Hepatocyte (in vitro differentiated cells): Measurements from ENCODE around the gene INO80D. TPM values are rescaled to one million over a fixed set of nuclear protein-coding genes. Genes with fewer than 3 reads are reported as not detected.
"Not testable (repeated sequence)": the region's sequence is repeated elsewhere in the genome, so short reads cannot be mapped to it uniquely, and the experiment has no call there.

ENCODE experiments used
- DNase-seq: peaks from one replicate; pipeline ENCODE4 v3.0.0-alpha.2; 2016; ENCODE audit warnings: low spot score
- H2AFZ ChIP-seq: fragments of 200-600 bp; sonication (generic); 2 replicates; pipeline ENCODE4 v1.6.0; 2016; ENCODE audit warnings: antibody characterized with exemption, mild to moderate bottlenecking
- H3K27ac ChIP-seq: fragments of 200-600 bp; sonication (generic); 2 replicates; pipeline ENCODE4 v1.5.1; 2016; ENCODE audit warnings: mild to moderate bottlenecking
- H3K27me3 ChIP-seq: fragments of 200-600 bp; sonication (generic); 2 replicates; pipeline ENCODE4 v1.6.1; 2016
- H3K36me3 ChIP-seq: fragments of 200-600 bp; sonication (generic); replicated peaks from 2 replicates; pipeline ENCODE4 v1.5.1; 2016; ENCODE audit warnings: low read depth; ENCODE audit not compliant: insufficient read depth
- H3K4me1 ChIP-seq: fragments of 200-600 bp; sonication (generic); 2 replicates; pipeline ENCODE4 v1.5.1; 2016; ENCODE audit warnings: mild to moderate bottlenecking, moderate library complexity; ENCODE audit not compliant: insufficient read depth
- H3K4me2 ChIP-seq: fragments of 200-600 bp; sonication (generic); 2 replicates; pipeline ENCODE4 v1.6.0; 2016
- H3K4me3 ChIP-seq: fragments of 200-600 bp; sonication (generic); 2 replicates; pipeline ENCODE4 v1.5.1; 2016; ENCODE audit warnings: mild to moderate bottlenecking
- H3K79me2 ChIP-seq: fragments of 200-600 bp; sonication (generic); 2 replicates; pipeline ENCODE4 v1.6.0; 2017; ENCODE audit warnings: mild to moderate bottlenecking
- H3K9me2 ChIP-seq: fragments of 200-600 bp; sonication (generic); replicated peaks from 2 replicates; pipeline ENCODE4 v1.6.0; 2017; ENCODE audit warnings: mild to moderate bottlenecking; ENCODE audit not compliant: insufficient read depth
- H3K9me3 ChIP-seq: fragments of 200-600 bp; sonication (generic); 2 replicates; pipeline ENCODE4 v1.5.1; 2016; ENCODE audit warnings: low read depth, mild to moderate bottlenecking
- H4K20me1 ChIP-seq: fragments of 200-600 bp; sonication (generic); 2 replicates; pipeline ENCODE4 v1.6.0; 2016; ENCODE audit warnings: mild to moderate bottlenecking; ENCODE audit not compliant: insufficient read depth, poor library complexity, severe bottlenecking
- CTCF ChIP-seq: fragments of 200-600 bp; sonication (generic); IDR thresholded peaks from 2 replicates; pipeline ENCODE4 v1.5.1; 2016; ENCODE audit warnings: antibody characterized with exemption, mild to moderate bottlenecking; ENCODE audit not compliant: poor library complexity
- EZH2 ChIP-seq: fragments of 200-600 bp; sonication (generic); IDR thresholded peaks from 2 replicates; pipeline ENCODE4 v1.6.1; 2016; ENCODE audit warnings: antibody characterized with exemption, mild to moderate bottlenecking, borderline replicate concordance
- EZH2phosphoT487 ChIP-seq: fragments of 200-600 bp; sonication (generic); IDR thresholded peaks from one replicate; pipeline ENCODE4 v1.6.1; 2018; ENCODE audit warnings: antibody characterized with exemption, mild to moderate bottlenecking, low read depth, moderate library complexity; ENCODE audit not compliant: unreplicated experiment, severe bottlenecking
- WGBS: methylation state at CpG from one replicate; pipeline ENCODE4 v1.1.6; 2016; ENCODE audit warnings: low lambda C conversion rate; ENCODE audit errors: missing lambda C conversion rate; 5-methylcytosine and 5-hydroxymethylcytosine counted together
- polyA plus RNA-seq: library from polyadenylated mRNA; unstranded; fragments of >200 nt; fragmentation: Nextera tagmentation; extraction: Ambion mirVana; gene quantifications from 2 replicates; pipeline ENCODE4 v1.2.1, GENCODE V29; 2016
- total RNA-seq: library from RNA; depleted of rRNA; stranded (reverse); fragments of >200 nt; gene quantifications from 2 replicates; pipeline ENCODE4 v1.2.3, GENCODE V29; 2014

INO80D gene
- total and polyA plus RNA-seq, 2 experiments from 2014 or later = 6.6 to 15.0 TPM

GRCh38 chr2:206112108-206112507 lies 26.1 kb upstream of the INO80D start:
- no peak overlapping the region for H3K4me3 ChIP-seq
- no peaks in the 10 kb centered on the region for H4K20me1 ChIP-seq
- WGBS = 94% methylated on average over 3 of the region's 3 CpGs
- H2AFZ ChIP-seq = no peak overlapping the region
- no peaks in the 10 kb centered on the region for H3K27me3 ChIP-seq
- no peak for DNase-seq
- TF ChIP-seq EZH2 (no peak), EZH2phosphoT487 (no peak), CTCF (no peak)
- no peaks in the 10 kb centered on the region for H3K9me3 ChIP-seq
- H3K36me3 ChIP-seq = no peaks in the 10 kb centered on the region
- no peaks in the 10 kb centered on the region for H3K4me1 ChIP-seq
- no peaks in the 10 kb centered on the region for H3K79me2 ChIP-seq
- no peak overlapping the region for H3K4me2 ChIP-seq
- H3K9me2 ChIP-seq = no peaks in the 10 kb centered on the region
- H3K27ac ChIP-seq = no peak overlapping the region

- TF ChIP-seq EZH2phosphoT487 (no peak), CTCF (no peak), EZH2 (no peak)
- no peak for DNase-seq
Measured at GRCh38 chr2:206108713-206109112, 22.7 kb upstream of the INO80D start.

GRCh38 chr2:206105541-206105940 lies 19.6 kb upstream of the INO80D start:
- no peak overlapping the region for H3K4me3 ChIP-seq
- WGBS = 92% methylated on average over 5 of the region's 5 CpGs
- H3K9me3 ChIP-seq = no peaks in the 10 kb centered on the region
- H3K4me1 ChIP-seq = no peaks in the 10 kb centered on the region
- no peaks in the 10 kb centered on the region for H3K79me2 ChIP-seq
- no peak for TF ChIP-seq EZH2
- TF ChIP-seq CTCF = no peak
- TF ChIP-seq EZH2phosphoT487 = no peak
- no peaks in the 10 kb centered on the region for H3K9me2 ChIP-seq
- DNase-seq = no peak
- H4K20me1 ChIP-seq = no peaks in the 10 kb centered on the region
- H3K27ac ChIP-seq = no peak overlapping the region
- no peak overlapping the region for H3K4me2 ChIP-seq
- no peaks in the 10 kb centered on the region for H3K27me3 ChIP-seq
- no peak overlapping the region for H2AFZ ChIP-seq
- H3K36me3 ChIP-seq = no peaks in the 10 kb centered on the region

More at GRCh38 chr2:206108713-206109112, 22.7 kb upstream of the INO80D start:
- Histone ChIP-seq H3K79me2 (no peaks in the 10 kb centered on the region), H4K20me1 (no peaks in the 10 kb centered on the region), H3K9me2 (no peaks in the 10 kb centered on the region), H3K9me3 (no peaks in the 10 kb centered on the region), H3K36me3 (no peaks in the 10 kb centered on the region), H3K4me1 (no peaks in the 10 kb centered on the region), H3K27me3 (no peaks in the 10 kb centered on the region), H3K4me3 (no peak overlapping the region), H3K4me2 (no peak overlapping the region), H2AFZ (no peak overlapping the region), H3K27ac (no peak overlapping the region)
- WGBS = 81% methylated on average over 7 of the region's 7 CpGs

- Histone ChIP-seq H2AFZ (no peak overlapping the region), H3K4me1 (no peaks in the 10 kb centered on the region), H3K4me3 (no peak overlapping the region), H3K4me2 (no peak overlapping the region), H4K20me1 (no peaks in the 10 kb centered on the region), H3K36me3 (no peaks in the 10 kb centered on the region), H3K9me2 (no peaks in the 10 kb centered on the region), H3K27ac (no peak overlapping the region), H3K79me2 (no peaks in the 10 kb centered on the region), H3K27me3 (no peaks in the 10 kb centered on the region), H3K9me3 (no peaks in the 10 kb centered on the region)
- DNase-seq = no peak
- TF ChIP-seq EZH2phosphoT487 = no peak
- no peak for TF ChIP-seq CTCF
- TF ChIP-seq EZH2 = no peak
- WGBS = 89% methylated on average over 4 of the region's 4 CpGs
Measured at GRCh38 chr2:206105038-206105437, 19.1 kb upstream of the INO80D start.

GRCh38 chr2:206098872-206099271 lies 12.9 kb upstream of the INO80D start:
- H3K36me3 ChIP-seq, H3K4me2 ChIP-seq, H3K4me3 ChIP-seq, H3K4me1 ChIP-seq, DNase-seq, H3K79me2 ChIP-seq, H3K27ac ChIP-seq, H3K9me2 ChIP-seq, H2AFZ ChIP-seq, H3K27me3 ChIP-seq, H4K20me1 ChIP-seq, H3K9me3 ChIP-seq: not testable (repeated sequence)
- 99% methylated on average over 19 of the region's 19 CpGs for WGBS
